Superior temporal gyrus (tissue), 1 donor: ENCODE results near the gene TBCC.

Experiments used
- DNase-seq: peaks from one replicate; pipeline ENCODE4 v3.0.0-alpha.2; 2016; ENCODE audit errors: extremely low spot score

TBCC gene

GRCh38 chr6:42696526-42697267 lies 49.2 kb downstream of the TBCC start:
- no peak for DNase-seq

- no peak for DNase-seq
Measured at GRCh38 chr6:42694586-42694985, 51.3 kb downstream of the TBCC start.
